ENCODE results near the gene MYLK2. TPM values are rescaled to one million over a fixed set of nuclear protein-coding genes. Genes with fewer than 3 reads are reported as not detected.

Gene MYLK2
- polyA plus RNA-seq, 1 donor (not counting 4 experiments of a cell fraction or from before 2014, with no cell fraction given): 0.05 TPM

DNA sequence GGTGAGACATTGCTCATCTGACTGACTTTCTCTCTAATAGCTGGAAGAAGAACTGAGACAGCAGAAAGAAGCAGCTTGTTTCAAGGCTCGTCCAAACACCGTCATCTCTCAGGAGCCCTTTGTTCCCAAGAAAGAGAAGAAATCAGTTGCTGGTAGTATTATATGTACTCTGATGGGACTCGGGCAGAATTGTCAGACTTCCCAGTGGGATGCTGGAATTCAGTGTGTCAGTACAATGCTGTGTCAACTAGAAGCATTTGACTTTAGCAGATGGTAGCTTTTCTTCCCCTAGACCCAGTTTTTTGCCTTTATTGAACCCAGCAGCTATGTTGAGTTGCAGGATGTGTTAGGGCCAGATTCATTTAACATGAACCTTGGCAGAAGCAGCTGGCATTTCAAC is 21.8 kb upstream of the MYLK2 start:
- FAIRE-seq: no peak
- H3K4me3 ChIP-seq (ENCODE audit: control insufficient read depth in 2 of 3, extremely low read depth in 1 of 3, insufficient read depth in 2 of 3, low read depth in 1 of 3, low read length in 3 of 3): no peak overlapping the region
- H3K36me3 ChIP-seq (ENCODE audit: control insufficient read depth in 2 of 2, extremely low read depth in 1 of 2, insufficient read depth in 2 of 2, low read length in 2 of 2): peaks cover 10 to 32% of the 10 kb centered on the region in 2 experiments
- no peak overlapping the region for H2AFZ ChIP-seq (ENCODE audit: control insufficient read depth, low read length)
- H3K4me1 ChIP-seq (ENCODE audit: control insufficient read depth, extremely low read depth, insufficient read depth, low read length): no peaks in the 10 kb centered on the region
- no peaks in the 10 kb centered on the region for H4K20me1 ChIP-seq (ENCODE audit: control insufficient read depth, extremely low read depth, insufficient read depth, low read length)
- DNase-seq (ENCODE audit: low read depth, low spot score): no peak
- H3K9me1 ChIP-seq (ENCODE audit: control insufficient read depth, extremely low read depth, insufficient read depth, low read length): no peaks in the 10 kb centered on the region
- H3K27me3 ChIP-seq (ENCODE audit: control insufficient read depth, extremely low read depth, insufficient read depth, low read length): no peaks in the 10 kb centered on the region
- no peak overlapping the region for H3K4me2 ChIP-seq (ENCODE audit: control insufficient read depth, extremely low read depth, insufficient read depth, low read depth, low read length)
- H3K27ac ChIP-seq (ENCODE audit: control insufficient read depth, insufficient read depth, low read length): no peak overlapping the region
- TF ChIP-seq, protein P1, sequence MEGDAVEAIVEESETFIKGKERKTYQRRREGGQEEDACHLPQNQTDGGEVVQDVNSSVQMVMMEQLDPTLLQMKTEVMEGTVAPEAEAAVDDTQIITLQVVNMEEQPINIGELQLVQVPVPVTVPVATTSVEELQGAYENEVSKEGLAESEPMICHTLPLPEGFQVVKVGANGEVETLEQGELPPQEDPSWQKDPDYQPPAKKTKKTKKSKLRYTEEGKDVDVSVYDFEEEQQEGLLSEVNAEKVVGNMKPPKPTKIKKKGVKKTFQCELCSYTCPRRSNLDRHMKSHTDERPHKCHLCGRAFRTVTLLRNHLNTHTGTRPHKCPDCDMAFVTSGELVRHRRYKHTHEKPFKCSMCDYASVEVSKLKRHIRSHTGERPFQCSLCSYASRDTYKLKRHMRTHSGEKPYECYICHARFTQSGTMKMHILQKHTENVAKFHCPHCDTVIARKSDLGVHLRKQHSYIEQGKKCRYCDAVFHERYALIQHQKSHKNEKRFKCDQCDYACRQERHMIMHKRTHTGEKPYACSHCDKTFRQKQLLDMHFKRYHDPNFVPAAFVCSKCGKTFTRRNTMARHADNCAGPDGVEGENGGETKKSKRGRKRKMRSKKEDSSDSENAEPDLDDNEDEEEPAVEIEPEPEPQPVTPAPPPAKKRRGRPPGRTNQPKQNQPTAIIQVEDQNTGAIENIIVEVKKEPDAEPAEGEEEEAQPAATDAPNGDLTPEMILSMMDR (optimal IDR thresholded peaks at IDR 0.05 in 1 of 3, IDR thresholded peaks at IDR 0.05 in 1 of 3, conservative IDR thresholded peaks at IDR 0.05 in 1 of 3; ENCODE audit: extremely low read depth in 1 of 3, insufficient read depth in 2 of 3, low read length in 3 of 3): no peak
- TF ChIP-seq EZH2 (IDR thresholded peaks at IDR 0.05; ENCODE audit: low read length): no peak
- H3K79me2 ChIP-seq (ENCODE audit: control insufficient read depth, insufficient read depth, low read length): no peaks in the 10 kb centered on the region
- dilution Hi-C loops (cut with MboI; ENCODE audit: extremely low pct_ligation_motif_present, low sequenced_read_pairs): no loop called here
- no peaks in the 10 kb centered on the region for H3K9me3 ChIP-seq (ENCODE audit: control insufficient read depth, low read depth, low read length)
- no peak overlapping the region for H3K9ac ChIP-seq (ENCODE audit: control insufficient read depth, extremely low read depth, insufficient read depth, low read length)

DNA sequence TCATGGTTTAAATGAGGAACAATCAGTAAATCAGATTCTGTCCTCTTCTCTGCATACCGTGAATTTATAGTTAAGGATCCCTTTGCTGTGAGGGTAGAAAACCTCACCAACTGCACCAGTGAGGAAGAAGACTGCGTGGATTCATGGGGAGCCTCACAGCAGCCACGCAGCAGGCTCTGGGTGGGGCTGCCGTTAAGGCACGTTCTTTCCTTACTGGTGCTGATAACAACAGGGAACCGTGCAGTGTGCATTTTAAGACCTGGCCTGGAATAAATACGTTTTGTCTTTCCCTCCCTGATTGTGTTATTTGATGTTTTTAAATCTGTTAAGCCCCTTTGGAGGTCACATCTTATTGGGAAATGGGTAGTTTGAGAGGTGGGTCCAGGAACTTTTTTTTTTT is 17.6 kb upstream of the MYLK2 start:
- Histone ChIP-seq H3K9ac (ENCODE audit: control insufficient read depth, extremely low read depth, insufficient read depth, low read length) (no peak overlapping the region), H3K4me2 (ENCODE audit: control insufficient read depth, extremely low read depth, insufficient read depth, low read depth, low read length) (no peak overlapping the region), H3K27me3 (ENCODE audit: control insufficient read depth, extremely low read depth, insufficient read depth, low read length) (no peaks in the 10 kb centered on the region), H3K36me3 (ENCODE audit: control insufficient read depth in 2 of 2, extremely low read depth in 1 of 2, insufficient read depth in 2 of 2, low read length in 2 of 2) (peaks cover 11 to 33% of the 10 kb centered on the region in 2 experiments), H3K9me3 (ENCODE audit: control insufficient read depth, low read depth, low read length) (no peaks in the 10 kb centered on the region), H3K4me1 (ENCODE audit: control insufficient read depth, extremely low read depth, insufficient read depth, low read length) (no peaks in the 10 kb centered on the region), H4K20me1 (ENCODE audit: control insufficient read depth, extremely low read depth, insufficient read depth, low read length) (no peaks in the 10 kb centered on the region), H3K27ac (ENCODE audit: control insufficient read depth, insufficient read depth, low read length) (no peak overlapping the region), H2AFZ (ENCODE audit: control insufficient read depth, low read length) (no peak overlapping the region), H3K9me1 (ENCODE audit: control insufficient read depth, extremely low read depth, insufficient read depth, low read length) (no peaks in the 10 kb centered on the region), H3K4me3 (ENCODE audit: control insufficient read depth in 2 of 3, extremely low read depth in 1 of 3, insufficient read depth in 2 of 3, low read depth in 1 of 3, low read length in 3 of 3) (no peak overlapping the region), H3K79me2 (ENCODE audit: control insufficient read depth, insufficient read depth, low read length) (no peaks in the 10 kb centered on the region)
- dilution Hi-C loops (cut with MboI; ENCODE audit: extremely low pct_ligation_motif_present, low sequenced_read_pairs): no loop called here
- FAIRE-seq (no peak), DNase-seq (ENCODE audit: low read depth, low spot score) (no peak)
- TF ChIP-seq EZH2 (IDR thresholded peaks at IDR 0.05; ENCODE audit: low read length): no peak
- TF ChIP-seq, protein P1 (optimal IDR thresholded peaks at IDR 0.05 in 1 of 3, IDR thresholded peaks at IDR 0.05 in 1 of 3, conservative IDR thresholded peaks at IDR 0.05 in 1 of 3; ENCODE audit: extremely low read depth in 1 of 3, insufficient read depth in 2 of 3, low read length in 3 of 3): no peak

Measured in keratinocyte (primary cell).